Measurements from ENCODE around the gene OTULINL. TPM values are rescaled to one million over a fixed set of nuclear protein-coding genes. Genes with fewer than 3 reads are reported as not detected.

OTULINL gene
- total RNA-seq, 1 experiment from 2014 or later: 12.3 TPM

GRCh38 chr5:14603141-14603540 is 21.5 kb downstream of the OTULINL start (continued):
- TF ChIP-seq MLX (CRISPR knock-in tag; IDR thresholded peaks at IDR 0.05) (no peak), ATF1 (CRISPR knock-in tag; IDR thresholded peaks at IDR 0.05) (no peak)

DNA sequence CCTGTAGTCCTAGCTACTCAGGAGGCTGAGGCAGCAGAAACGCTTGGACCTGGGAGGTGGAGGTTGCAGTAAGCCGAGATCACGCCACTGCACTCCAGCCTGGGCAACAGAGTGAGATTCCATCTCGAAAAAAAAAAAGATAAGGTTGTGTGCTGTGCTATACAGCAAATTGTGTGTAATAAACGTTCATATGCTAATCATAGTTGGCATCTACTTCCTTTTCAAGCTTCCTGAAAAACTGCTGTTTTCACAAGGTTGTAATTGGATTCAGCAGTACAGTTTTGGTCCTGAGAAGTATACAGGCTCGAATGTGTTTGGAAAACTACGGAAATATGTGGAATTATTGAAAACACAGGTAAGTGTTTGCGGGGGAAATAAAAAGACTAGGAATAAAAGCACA is 25.5 kb downstream of the OTULINL start:
- ChIA-PET CTCF (no interaction called here), POLR2A (no interaction called here)
- Mint-ChIP-seq H3K27ac (no peak overlapping the region), H3K4me1 (no peaks in the 10 kb centered on the region), H3K4me3 (no peak overlapping the region), H3K36me3 (peaks cover 17% of the 10 kb centered on the region), H3K9me3 (peaks cover 9% of the 10 kb centered on the region), H3K27me3 (ENCODE audit: low read depth) (no peaks in the 10 kb centered on the region)
- no peak for TF ChIP-seq FOXK1 (CRISPR knock-in tag; IDR thresholded peaks at IDR 0.05)
- no peak for TF ChIP-seq FOXJ3 (CRISPR knock-in tag; IDR thresholded peaks at IDR 0.05; ENCODE audit: borderline replicate concordance)
- no peak for TF ChIP-seq PRRX2 (CRISPR knock-in tag; IDR thresholded peaks at IDR 0.05)
- TF ChIP-seq TP53 (CRISPR knock-in tag; IDR thresholded peaks at IDR 0.05): no peak
- no peak for TF ChIP-seq ELF4 (CRISPR knock-in tag; IDR thresholded peaks at IDR 0.05; ENCODE audit: low read depth)
- no peak for TF ChIP-seq HMGXB4 (CRISPR knock-in tag; IDR thresholded peaks at IDR 0.05)
- TF ChIP-seq ATF2 (CRISPR knock-in tag; IDR thresholded peaks at IDR 0.05; ENCODE audit: borderline replicate concordance, low read depth): no peak
- TF ChIP-seq NFATC4 (CRISPR knock-in tag; IDR thresholded peaks at IDR 0.05): no peak
- TF ChIP-seq, protein P1, sequence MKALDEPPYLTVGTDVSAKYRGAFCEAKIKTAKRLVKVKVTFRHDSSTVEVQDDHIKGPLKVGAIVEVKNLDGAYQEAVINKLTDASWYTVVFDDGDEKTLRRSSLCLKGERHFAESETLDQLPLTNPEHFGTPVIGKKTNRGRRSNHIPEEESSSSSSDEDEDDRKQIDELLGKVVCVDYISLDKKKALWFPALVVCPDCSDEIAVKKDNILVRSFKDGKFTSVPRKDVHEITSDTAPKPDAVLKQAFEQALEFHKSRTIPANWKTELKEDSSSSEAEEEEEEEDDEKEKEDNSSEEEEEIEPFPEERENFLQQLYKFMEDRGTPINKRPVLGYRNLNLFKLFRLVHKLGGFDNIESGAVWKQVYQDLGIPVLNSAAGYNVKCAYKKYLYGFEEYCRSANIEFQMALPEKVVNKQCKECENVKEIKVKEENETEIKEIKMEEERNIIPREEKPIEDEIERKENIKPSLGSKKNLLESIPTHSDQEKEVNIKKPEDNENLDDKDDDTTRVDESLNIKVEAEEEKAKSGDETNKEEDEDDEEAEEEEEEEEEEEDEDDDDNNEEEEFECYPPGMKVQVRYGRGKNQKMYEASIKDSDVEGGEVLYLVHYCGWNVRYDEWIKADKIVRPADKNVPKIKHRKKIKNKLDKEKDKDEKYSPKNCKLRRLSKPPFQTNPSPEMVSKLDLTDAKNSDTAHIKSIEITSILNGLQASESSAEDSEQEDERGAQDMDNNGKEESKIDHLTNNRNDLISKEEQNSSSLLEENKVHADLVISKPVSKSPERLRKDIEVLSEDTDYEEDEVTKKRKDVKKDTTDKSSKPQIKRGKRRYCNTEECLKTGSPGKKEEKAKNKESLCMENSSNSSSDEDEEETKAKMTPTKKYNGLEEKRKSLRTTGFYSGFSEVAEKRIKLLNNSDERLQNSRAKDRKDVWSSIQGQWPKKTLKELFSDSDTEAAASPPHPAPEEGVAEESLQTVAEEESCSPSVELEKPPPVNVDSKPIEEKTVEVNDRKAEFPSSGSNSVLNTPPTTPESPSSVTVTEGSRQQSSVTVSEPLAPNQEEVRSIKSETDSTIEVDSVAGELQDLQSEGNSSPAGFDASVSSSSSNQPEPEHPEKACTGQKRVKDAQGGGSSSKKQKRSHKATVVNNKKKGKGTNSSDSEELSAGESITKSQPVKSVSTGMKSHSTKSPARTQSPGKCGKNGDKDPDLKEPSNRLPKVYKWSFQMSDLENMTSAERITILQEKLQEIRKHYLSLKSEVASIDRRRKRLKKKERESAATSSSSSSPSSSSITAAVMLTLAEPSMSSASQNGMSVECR (CRISPR knock-in tag; IDR thresholded peaks at IDR 0.05; ENCODE audit: borderline replicate concordance): no peak
- TF ChIP-seq HMGA2 (CRISPR knock-in tag; IDR thresholded peaks at IDR 0.05): no peak
- TF ChIP-seq SOX15 (CRISPR knock-in tag; IDR thresholded peaks at IDR 0.05): no peak
- TF ChIP-seq PRDM15 (CRISPR knock-in tag; IDR thresholded peaks at IDR 0.05): no peak
- TF ChIP-seq, protein P2, sequence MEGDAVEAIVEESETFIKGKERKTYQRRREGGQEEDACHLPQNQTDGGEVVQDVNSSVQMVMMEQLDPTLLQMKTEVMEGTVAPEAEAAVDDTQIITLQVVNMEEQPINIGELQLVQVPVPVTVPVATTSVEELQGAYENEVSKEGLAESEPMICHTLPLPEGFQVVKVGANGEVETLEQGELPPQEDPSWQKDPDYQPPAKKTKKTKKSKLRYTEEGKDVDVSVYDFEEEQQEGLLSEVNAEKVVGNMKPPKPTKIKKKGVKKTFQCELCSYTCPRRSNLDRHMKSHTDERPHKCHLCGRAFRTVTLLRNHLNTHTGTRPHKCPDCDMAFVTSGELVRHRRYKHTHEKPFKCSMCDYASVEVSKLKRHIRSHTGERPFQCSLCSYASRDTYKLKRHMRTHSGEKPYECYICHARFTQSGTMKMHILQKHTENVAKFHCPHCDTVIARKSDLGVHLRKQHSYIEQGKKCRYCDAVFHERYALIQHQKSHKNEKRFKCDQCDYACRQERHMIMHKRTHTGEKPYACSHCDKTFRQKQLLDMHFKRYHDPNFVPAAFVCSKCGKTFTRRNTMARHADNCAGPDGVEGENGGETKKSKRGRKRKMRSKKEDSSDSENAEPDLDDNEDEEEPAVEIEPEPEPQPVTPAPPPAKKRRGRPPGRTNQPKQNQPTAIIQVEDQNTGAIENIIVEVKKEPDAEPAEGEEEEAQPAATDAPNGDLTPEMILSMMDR (IDR thresholded peaks at IDR 0.05): no peak
- no peak for TF ChIP-seq NR2C2 (CRISPR knock-in tag; IDR thresholded peaks at IDR 0.05)
- DNase-seq (ENCODE audit: low spot score) (no peak), ATAC-seq (no peak)

Data from WTC11 (cell line).